ENCODE measurements around the gene DCLK2. TPM values are rescaled to one million over a fixed set of nuclear protein-coding genes. Genes with fewer than 3 reads are reported as not detected.
A peak's percentile ranks its signal among the peaks of the same experiment; 100 is the strongest.

DCLK2 gene
- total RNA-seq, 1 donor from 2014 or later, result 34.2 TPM

DNA sequence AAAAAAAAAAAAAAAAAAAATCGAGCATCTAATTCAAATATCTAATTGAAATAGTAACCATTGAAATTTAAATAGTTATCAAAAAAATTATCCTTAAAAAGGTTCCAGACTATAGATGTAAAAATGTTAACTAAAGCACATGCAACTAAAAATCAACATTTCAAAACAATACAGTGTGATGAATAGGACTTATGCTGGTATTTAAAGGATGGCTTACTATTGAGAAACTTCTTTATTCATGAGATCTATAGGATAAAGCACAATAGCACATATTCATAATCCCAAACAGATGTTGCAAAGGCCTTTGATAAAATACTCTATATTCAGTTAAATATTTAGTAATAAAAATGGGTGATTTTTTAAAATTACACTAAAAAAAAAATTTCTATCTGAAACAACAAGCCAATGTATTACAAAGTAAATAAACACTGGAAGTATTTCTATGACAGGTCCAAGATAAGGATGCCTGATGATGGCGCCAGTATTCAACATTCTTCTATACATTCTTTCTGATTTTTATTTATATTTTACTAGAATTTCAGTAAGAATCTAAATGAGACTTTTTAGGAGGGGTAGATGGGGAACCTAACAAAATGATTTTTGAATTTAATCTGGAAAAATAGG, 26.3 kb downstream of the DCLK2 start:
- no peak for DNase-seq (ENCODE audit: low spot score in 2 of 2)
- Histone ChIP-seq H3K27me3 (no peaks in the 10 kb centered on the region), H3K4me3 (no peak overlapping the region), H3K9me3 (no peaks in the 10 kb centered on the region), H3K27ac (no peak overlapping the region), H3K36me3 (no peaks in the 10 kb centered on the region), H3K4me1 (no peaks in the 10 kb centered on the region)
- intact Hi-C loops (cut with DNase I), result no loop called here
- TF ChIP-seq, protein P1, sequence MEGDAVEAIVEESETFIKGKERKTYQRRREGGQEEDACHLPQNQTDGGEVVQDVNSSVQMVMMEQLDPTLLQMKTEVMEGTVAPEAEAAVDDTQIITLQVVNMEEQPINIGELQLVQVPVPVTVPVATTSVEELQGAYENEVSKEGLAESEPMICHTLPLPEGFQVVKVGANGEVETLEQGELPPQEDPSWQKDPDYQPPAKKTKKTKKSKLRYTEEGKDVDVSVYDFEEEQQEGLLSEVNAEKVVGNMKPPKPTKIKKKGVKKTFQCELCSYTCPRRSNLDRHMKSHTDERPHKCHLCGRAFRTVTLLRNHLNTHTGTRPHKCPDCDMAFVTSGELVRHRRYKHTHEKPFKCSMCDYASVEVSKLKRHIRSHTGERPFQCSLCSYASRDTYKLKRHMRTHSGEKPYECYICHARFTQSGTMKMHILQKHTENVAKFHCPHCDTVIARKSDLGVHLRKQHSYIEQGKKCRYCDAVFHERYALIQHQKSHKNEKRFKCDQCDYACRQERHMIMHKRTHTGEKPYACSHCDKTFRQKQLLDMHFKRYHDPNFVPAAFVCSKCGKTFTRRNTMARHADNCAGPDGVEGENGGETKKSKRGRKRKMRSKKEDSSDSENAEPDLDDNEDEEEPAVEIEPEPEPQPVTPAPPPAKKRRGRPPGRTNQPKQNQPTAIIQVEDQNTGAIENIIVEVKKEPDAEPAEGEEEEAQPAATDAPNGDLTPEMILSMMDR (IDR thresholded peaks at IDR 0.05), result no peak

GRCh38 chr4:150106886-150107285, 28.6 kb downstream of the DCLK2 start:
- DNase-seq (ENCODE audit: low spot score in 2 of 2), result no peak
- Histone ChIP-seq H3K4me1 (no peaks in the 10 kb centered on the region), H3K27ac (no peak overlapping the region), H3K9me3 (no peaks in the 10 kb centered on the region), H3K4me3 (no peak overlapping the region), H3K27me3 (no peaks in the 10 kb centered on the region), H3K36me3 (no peaks in the 10 kb centered on the region)
- intact Hi-C loops (cut with DNase I), result no loop called here
- TF ChIP-seq, protein P1 (IDR thresholded peaks at IDR 0.05), result no peak

GRCh38 chr4:150108691-150109090, 30.4 kb downstream of the DCLK2 start:
- Histone ChIP-seq H3K9me3 (peaks cover 0 to under 1% of the 10 kb centered on the region in 2 donors), H3K36me3 (no peaks in the 10 kb centered on the region), H3K27ac (no peak overlapping the region), H3K4me1 (no peaks in the 10 kb centered on the region), H3K27me3 (no peaks in the 10 kb centered on the region), H3K4me3 (no peak overlapping the region)
- no peak for DNase-seq (ENCODE audit: low spot score in 2 of 2)
- intact Hi-C loops (cut with DNase I), result no loop called here
- TF ChIP-seq, protein P1 (IDR thresholded peaks at IDR 0.05), result no peak

GRCh38 chr4:150114641-150115040, 36.4 kb downstream of the DCLK2 start:
- intact Hi-C loops (cut with DNase I), result no loop called here
- Histone ChIP-seq H3K9me3 (peaks cover 0 to 14% of the 10 kb centered on the region in 2 donors), H3K36me3 (no peaks in the 10 kb centered on the region), H3K4me1 (peaks cover 0 to 24% of the 10 kb centered on the region in 2 donors), H3K27me3 (no peaks in the 10 kb centered on the region), H3K27ac (no peak overlapping the region), H3K4me3 (no peak overlapping the region)
- no peak for DNase-seq (ENCODE audit: low spot score in 2 of 2)
- TF ChIP-seq, protein P1 (IDR thresholded peaks at IDR 0.05), result no peak

DNA sequence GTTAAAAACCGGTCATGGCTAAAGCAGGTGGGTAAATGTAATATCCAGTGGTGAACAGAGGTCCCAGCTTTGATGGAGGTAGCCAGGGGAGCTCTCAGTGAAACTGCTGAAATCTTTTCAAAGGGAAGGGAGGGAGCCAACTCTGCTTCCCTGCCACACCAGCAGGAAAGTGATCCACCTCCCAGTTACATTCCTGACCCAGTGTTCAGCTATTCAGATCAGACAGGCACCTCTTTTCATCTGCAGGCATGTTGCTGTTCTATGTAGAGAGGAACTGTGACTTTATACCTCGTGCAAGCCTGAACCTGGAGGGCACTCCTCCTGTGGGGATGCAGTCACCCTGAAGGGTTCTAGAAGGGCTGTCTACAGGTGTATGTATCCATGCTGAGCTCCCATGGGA, 37.6 kb downstream of the DCLK2 start:
- peaks cover 0 to 14% of the 10 kb centered on the region in 2 donors for H3K9me3 ChIP-seq
- DNase-seq (ENCODE audit: low spot score in 2 of 2), result no peak
- peak overlapping the region in 1 of 2 donors; percentile 67 for H3K27ac ChIP-seq
- no peaks in the 10 kb centered on the region for H3K36me3 ChIP-seq
- H3K4me3 ChIP-seq, result no peak overlapping the region
- H3K4me1 ChIP-seq, result peaks cover 0 to 32% of the 10 kb centered on the region in 2 donors
- no peaks in the 10 kb centered on the region for H3K27me3 ChIP-seq
- TF ChIP-seq, protein P1 (IDR thresholded peaks at IDR 0.05), result no peak
- intact Hi-C loops (cut with DNase I), result no loop called here
